Natural killer cell (primary cell): ENCODE measurements around the gene DENND4B. TPM values are rescaled to one million over a fixed set of nuclear protein-coding genes. Genes with fewer than 3 reads are reported as not detected.
A peak's percentile ranks its signal among the peaks of the same experiment; 100 is the strongest.

Experiments used
- ATAC-seq, 3 donors: fragments of 150-1000 bp in 2 of 3; fragments of 200-7000 bp in 1 of 3; cut with Tn5 transposase; 1 replicate in 1 of 3; 2 replicates in 2 of 3; pipeline ENCODE4 v1.10.0; 2021; ENCODE audit warnings: mild to moderate bottlenecking in 2 of 3, moderate library complexity in 2 of 3
- DNase-seq, 2 donors: peaks; one replicate each; pipeline versions ENCODE4 v3.0.0 to v3.0.0-alpha.2; 2013 to 2021; ENCODE audit warnings: mixed read lengths in 1 of 2
- H3K27ac ChIP-seq: one replicate; pipeline ENCODE4 v1.5.1; 2013; ENCODE audit warnings: mild to moderate bottlenecking, low read length
- H3K27me3 ChIP-seq: one replicate; pipeline ENCODE4 v1.6.1; 2013; ENCODE audit warnings: low read length; ENCODE audit not compliant: control insufficient read depth, insufficient read depth
- H3K36me3 ChIP-seq: one replicate; pipeline ENCODE4 v1.6.1; 2013; ENCODE audit warnings: low read length; ENCODE audit not compliant: control insufficient read depth, insufficient read depth
- H3K4me1 ChIP-seq: one replicate; pipeline ENCODE4 v1.6.1; 2013; ENCODE audit warnings: low read length; ENCODE audit not compliant: control insufficient read depth, insufficient read depth
- H3K4me3 ChIP-seq: one replicate; pipeline ENCODE4 v1.5.1; 2013; ENCODE audit warnings: low read length
- H3K9me3 ChIP-seq: one replicate; pipeline ENCODE4 v1.6.1; 2013; ENCODE audit warnings: low read length; ENCODE audit not compliant: control insufficient read depth, insufficient read depth
- H3K27ac Mint-ChIP-seq, 2 donors: one replicate each; pipeline ENCODE4 v1.8.0; 2022; ENCODE audit warnings: mild to moderate bottlenecking in 2 of 2, mixed read lengths in 2 of 2, moderate library complexity in 1 of 2
- H3K27me3 Mint-ChIP-seq, 2 donors: one replicate each; pipeline ENCODE4 v1.8.0; 2022; ENCODE audit warnings: low read depth in 2 of 2, mixed read lengths in 2 of 2
- H3K36me3 Mint-ChIP-seq: one replicate; pipeline ENCODE4 v1.8.0; 2022; ENCODE audit warnings: mixed read lengths
- H3K4me1 Mint-ChIP-seq, 2 donors: one replicate each; pipeline ENCODE4 v1.8.0; 2022; ENCODE audit warnings: mixed read lengths in 2 of 2
- H3K4me3 Mint-ChIP-seq: one replicate; pipeline ENCODE4 v1.8.0; 2022; ENCODE audit warnings: mild to moderate bottlenecking, moderate library complexity, mixed read lengths
- H3K9me3 Mint-ChIP-seq, 2 donors: one replicate each; pipeline ENCODE4 v1.8.0; 2022; ENCODE audit warnings: mixed read lengths in 2 of 2
- WGBS: methylation state at CpG from one replicate; pipeline ENCODE4 v1.1.7; 2013; ENCODE audit warnings: missing lambda C conversion rate; ENCODE audit not compliant: insufficient coverage; 5-methylcytosine and 5-hydroxymethylcytosine counted together
- intact Hi-C: fragments of 100-400 bp; cut with micrococcal nuclease; formaldehyde crosslinking; loops from one replicate; pipeline ENCODE4 v1.14.2; 2022
- total RNA-seq, 4 donors: library from RNA; stranded (reverse); fragments of 120-200 nt in 1 of 4; gene quantifications; one replicate each; pipeline versions ENCODE4 v1.2.3 to v1.2.4, GENCODE V29; 2013 to 2022
- TF ChIP-seq, protein P1 (sequence below): fragments of 200-600 bp; IDR thresholded peaks from one replicate; pipeline ENCODE4 v1.8.0; 2022; ENCODE audit warnings: antibody characterized with exemption

Gene DENND4B
- total RNA-seq, 3 donors from 2014 or later (not counting 1 experiment from before 2014, with no cell fraction given): 244 to 322 (median 291) TPM

DNA sequence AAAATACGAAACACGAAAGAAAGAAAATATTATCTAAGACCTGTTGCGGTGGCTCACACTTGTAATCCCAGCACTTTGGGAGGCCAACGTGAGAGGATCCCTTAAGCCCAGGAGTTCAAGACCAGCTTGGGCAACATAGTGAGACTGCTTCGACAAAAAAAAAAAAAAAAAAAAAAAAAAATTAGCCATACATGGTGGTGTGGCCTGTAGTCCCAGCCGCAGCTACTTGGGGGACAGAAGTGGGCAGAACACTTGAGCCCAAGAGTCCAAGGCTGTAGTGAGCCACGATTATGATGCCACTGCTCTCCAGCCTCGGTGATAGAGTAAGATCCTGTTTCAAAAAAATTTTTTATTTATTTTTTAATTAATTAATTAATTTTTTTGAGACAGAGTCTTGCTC is 41.1 kb upstream of the DENND4B start:
- Histone ChIP-seq H3K4me3 (no peak overlapping the region), H3K36me3 (peaks cover 10% of the 10 kb centered on the region), H3K4me1 (peaks cover 37% of the 10 kb centered on the region), H3K9me3 (no peaks in the 10 kb centered on the region), H3K27ac (no peak overlapping the region), H3K27me3 (peaks cover 6% of the 10 kb centered on the region)
- Mint-ChIP-seq H3K36me3 (peaks cover 13% of the 10 kb centered on the region), H3K4me3 (no peak overlapping the region), H3K27me3 (peaks cover 18 to 21% of the 10 kb centered on the region in 2 donors), H3K4me1 (peaks cover 39 to 44% of the 10 kb centered on the region in 2 donors), H3K9me3 (no peaks in the 10 kb centered on the region), H3K27ac (peak overlapping the region; percentile 35 to 86)
- intact Hi-C loops: loop anchor here (2.0 to 5.0 kb wide), 2 partner anchors 317 to 475 kb away; partner anchors contain the start of gene ILF2
- 93% methylated on average over 7 of the region's 8 CpGs for WGBS
- TF ChIP-seq, protein P1, sequence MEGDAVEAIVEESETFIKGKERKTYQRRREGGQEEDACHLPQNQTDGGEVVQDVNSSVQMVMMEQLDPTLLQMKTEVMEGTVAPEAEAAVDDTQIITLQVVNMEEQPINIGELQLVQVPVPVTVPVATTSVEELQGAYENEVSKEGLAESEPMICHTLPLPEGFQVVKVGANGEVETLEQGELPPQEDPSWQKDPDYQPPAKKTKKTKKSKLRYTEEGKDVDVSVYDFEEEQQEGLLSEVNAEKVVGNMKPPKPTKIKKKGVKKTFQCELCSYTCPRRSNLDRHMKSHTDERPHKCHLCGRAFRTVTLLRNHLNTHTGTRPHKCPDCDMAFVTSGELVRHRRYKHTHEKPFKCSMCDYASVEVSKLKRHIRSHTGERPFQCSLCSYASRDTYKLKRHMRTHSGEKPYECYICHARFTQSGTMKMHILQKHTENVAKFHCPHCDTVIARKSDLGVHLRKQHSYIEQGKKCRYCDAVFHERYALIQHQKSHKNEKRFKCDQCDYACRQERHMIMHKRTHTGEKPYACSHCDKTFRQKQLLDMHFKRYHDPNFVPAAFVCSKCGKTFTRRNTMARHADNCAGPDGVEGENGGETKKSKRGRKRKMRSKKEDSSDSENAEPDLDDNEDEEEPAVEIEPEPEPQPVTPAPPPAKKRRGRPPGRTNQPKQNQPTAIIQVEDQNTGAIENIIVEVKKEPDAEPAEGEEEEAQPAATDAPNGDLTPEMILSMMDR: no peak
- DNase-seq (no peak), ATAC-seq (no peak)

DNA sequence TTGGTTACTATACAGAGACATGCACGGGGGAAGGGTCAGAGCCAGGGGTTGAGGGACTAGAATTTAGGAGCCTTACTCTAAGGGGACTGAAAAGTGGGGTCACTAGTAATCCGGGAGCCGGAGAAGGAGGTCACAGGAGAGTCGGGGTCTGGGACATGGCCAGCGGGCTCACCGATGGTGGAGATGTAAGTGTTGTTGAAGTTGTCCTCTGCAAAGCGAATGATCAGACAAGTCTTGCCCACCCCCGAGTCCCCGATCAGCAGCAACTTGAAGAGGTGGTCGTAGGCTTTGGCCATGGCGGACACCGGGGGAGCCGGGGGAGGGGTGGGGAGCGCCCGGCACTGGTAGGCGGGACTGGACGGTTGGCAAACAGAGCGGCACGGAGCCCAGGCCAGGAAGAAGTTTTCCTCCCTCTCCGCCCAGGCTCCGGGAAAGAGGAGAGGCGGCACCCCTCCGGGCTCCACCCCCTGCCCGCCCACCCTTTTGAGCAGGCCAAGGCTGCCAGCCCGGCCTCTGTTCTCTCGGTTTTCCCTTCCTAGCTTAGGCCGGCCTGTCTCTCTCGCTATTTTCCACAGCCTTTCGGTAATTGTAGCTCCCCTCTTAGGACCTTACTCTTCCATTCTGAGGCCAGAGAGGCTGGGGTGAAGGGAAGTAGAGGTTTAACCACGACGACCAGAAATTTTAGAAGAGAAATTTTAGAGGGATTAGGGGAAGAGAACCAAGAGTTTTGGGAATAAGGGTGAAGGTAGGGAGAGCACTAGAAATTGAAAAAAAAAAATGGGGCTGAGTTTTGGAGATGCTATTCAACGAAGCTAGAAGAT is 39.6 kb upstream of the DENND4B start, which contains the start of gene RAB13:
RAB13 (minus strand) TSS at position 399 of the 821 bp plus-strand sequence; CDS start at position 296, 103 bp downstream.
- H3K27ac ChIP-seq: peak within 1 kb of the TSS; percentile 29
- peak within 1 kb of the TSS; percentile 66 for H3K4me3 Mint-ChIP-seq
- H3K4me3 ChIP-seq: no peak within 1 kb of the TSS
- H3K4me1 Mint-ChIP-seq: peaks cover 25 to 31% of the 10 kb centered on the region in 2 donors
- peaks cover under 1% of the 10 kb centered on the region for H3K36me3 Mint-ChIP-seq
- no peaks in the 10 kb centered on the region for H3K9me3 ChIP-seq
- peaks cover 21% of the 10 kb centered on the region in 2 donors for H3K27me3 Mint-ChIP-seq
- TF ChIP-seq, protein P1: no peak
- H3K27me3 ChIP-seq: peaks cover 6% of the 10 kb centered on the region
- peak within 1 kb of the TSS; percentile 35 to 86 for H3K27ac Mint-ChIP-seq
- H3K4me1 ChIP-seq: peaks cover 23% of the 10 kb centered on the region
- no peaks in the 10 kb centered on the region for H3K9me3 Mint-ChIP-seq
- DNase-seq (no peak), ATAC-seq (no peak)
- no peaks in the 10 kb centered on the region for H3K36me3 ChIP-seq
- intact Hi-C loops: loop anchor here (1.0 to 5.0 kb wide), 4 partner anchors 165 to 474 kb away; partner anchors contain the start of gene ILF2
- WGBS: 21% methylated on average over 27 of the region's 32 CpGs

DNA sequence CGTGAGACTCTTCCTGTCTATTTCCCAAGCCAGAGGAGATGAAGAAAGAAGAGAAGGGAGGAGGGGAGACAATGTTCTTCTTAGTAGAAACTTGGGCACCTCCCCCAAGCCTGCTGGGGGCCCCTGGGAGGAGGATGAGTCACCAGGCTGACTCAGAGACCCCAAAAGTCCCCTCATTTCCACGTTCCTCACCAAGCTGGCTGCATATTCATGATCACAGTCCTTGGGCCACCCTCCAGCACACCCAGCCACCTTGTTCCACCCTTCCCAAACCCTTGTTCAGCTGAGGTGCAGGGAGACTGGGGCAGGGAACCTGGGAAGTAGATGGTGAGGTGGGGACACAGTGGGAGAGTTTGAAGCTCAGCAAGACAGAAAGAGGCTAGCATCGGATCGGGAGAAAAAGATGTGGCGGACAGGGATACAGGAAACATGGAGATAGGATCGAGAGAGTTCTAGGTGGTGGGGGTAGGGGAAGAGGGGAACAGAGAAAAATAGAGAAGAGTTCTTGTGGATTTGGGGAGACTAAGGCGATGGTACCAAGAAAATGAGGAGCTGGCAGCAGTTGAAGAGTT is 38.9 kb upstream of the DENND4B start:
- DNase-seq: no peak
- Histone ChIP-seq H3K4me1 (peaks cover 20% of the 10 kb centered on the region), H3K27me3 (peaks cover 6% of the 10 kb centered on the region), H3K9me3 (no peaks in the 10 kb centered on the region), H3K27ac (no peak overlapping the region), H3K36me3 (no peaks in the 10 kb centered on the region), H3K4me3 (no peak overlapping the region)
- 54% methylated on average over 6 of the region's 7 CpGs for WGBS
- peak overlapping the region in 1 of 2 donors; percentile 35 for H3K27ac Mint-ChIP-seq
- H3K4me1 Mint-ChIP-seq: peaks cover 18 to 25% of the 10 kb centered on the region in 2 donors
- ATAC-seq: no peak
- intact Hi-C loops: loop anchor here (5.0 kb wide), 1 partner anchor 473 kb away; no protein-coding TSS in a partner anchor
- no peaks in the 10 kb centered on the region for H3K9me3 Mint-ChIP-seq
- no peaks in the 10 kb centered on the region for H3K36me3 Mint-ChIP-seq
- peak overlapping the region; percentile 36 for H3K4me3 Mint-ChIP-seq
- TF ChIP-seq, protein P1: no peak
- H3K27me3 Mint-ChIP-seq: peaks cover 21% of the 10 kb centered on the region in 2 donors
